H9 (cell line): ENCODE measurements around the gene RASGRF1. TPM values are rescaled to one million over a fixed set of nuclear protein-coding genes. Genes with fewer than 3 reads are reported as not detected.

ENCODE experiments used
- DNase-seq: peaks from one replicate; pipeline ENCODE4 v3.0.0-alpha.2; 2017
- H2AFZ ChIP-seq: one replicate; pipeline ENCODE4 v1.6.1; 2013; ENCODE audit warnings: mild to moderate bottlenecking, low read length, control low read depth, moderate library complexity
- H2AK5ac ChIP-seq: 2 replicates; pipeline ENCODE4 v1.6.1; 2013; ENCODE audit warnings: low read length, control low read depth, mixed read lengths; ENCODE audit not compliant: insufficient read length
- H2BK120ac ChIP-seq: one replicate; pipeline ENCODE4 v1.6.1; 2013; ENCODE audit warnings: low read depth, mild to moderate bottlenecking, low read length, control low read depth, inconsistent platforms; ENCODE audit not compliant: poor library complexity, severe bottlenecking
- H2BK12ac ChIP-seq: 2 replicates; pipeline ENCODE4 v1.6.1; 2013; ENCODE audit warnings: low read length, control low read depth, mixed read lengths, low read depth; ENCODE audit not compliant: insufficient read length
- H2BK15ac ChIP-seq: 2 replicates; pipeline ENCODE4 v1.6.1; 2013; ENCODE audit warnings: low read depth, low read length, control low read depth
- H2BK20ac ChIP-seq: one replicate; pipeline ENCODE4 v1.6.1; 2013; ENCODE audit warnings: low read depth, mild to moderate bottlenecking, low read length, control low read depth, inconsistent platforms; ENCODE audit not compliant: poor library complexity, severe bottlenecking
- H2BK5ac ChIP-seq: 2 replicates; pipeline ENCODE4 v1.6.1; 2013; ENCODE audit warnings: low read length, control low read depth, mixed read lengths; ENCODE audit not compliant: insufficient read length
- H3K14ac ChIP-seq: 2 replicates; pipeline ENCODE4 v1.6.1; 2013; ENCODE audit warnings: low read length, control low read depth; ENCODE audit not compliant: insufficient read depth
- H3K18ac ChIP-seq: 2 replicates; pipeline ENCODE4 v1.6.1; 2013; ENCODE audit warnings: low read depth, mild to moderate bottlenecking, mixed read lengths, low read length, control low read depth; ENCODE audit not compliant: insufficient read length
- H3K23ac ChIP-seq: 2 replicates; pipeline ENCODE4 v1.6.1; 2013; ENCODE audit warnings: low read length, control low read depth, mixed read lengths, low read depth; ENCODE audit not compliant: insufficient read length
- H3K23me2 ChIP-seq: 2 replicates; pipeline ENCODE4 v1.6.1; 2013; ENCODE audit warnings: low read depth, mild to moderate bottlenecking, mixed read lengths, low read length, control low read depth; ENCODE audit not compliant: insufficient read length, poor library complexity, severe bottlenecking
- H3K27ac ChIP-seq: 2 replicates; pipeline ENCODE4 v1.5.1; 2013; ENCODE audit warnings: low read length, control low read depth, mixed read lengths, low read depth; ENCODE audit not compliant: insufficient read length
- H3K27me3 ChIP-seq: 2 replicates; pipeline ENCODE4 v1.6.1; 2013; ENCODE audit warnings: low read length, control low read depth, inconsistent platforms; ENCODE audit not compliant: insufficient read depth
- H3K4ac ChIP-seq: 2 replicates; pipeline ENCODE4 v1.6.1; 2013; ENCODE audit warnings: low read depth, mild to moderate bottlenecking, control low read depth, inconsistent platforms, low read length, moderate library complexity
- H3K4me1 ChIP-seq: 2 replicates; pipeline ENCODE4 v1.6.1; 2013; ENCODE audit warnings: low read length, control low read depth, inconsistent platforms; ENCODE audit not compliant: insufficient read depth
- H3K4me2 ChIP-seq: 2 replicates; pipeline ENCODE4 v1.6.1; 2013; ENCODE audit warnings: low read length, control low read depth, mixed read lengths; ENCODE audit not compliant: insufficient read length, insufficient read depth
- H3K56ac ChIP-seq: 2 replicates; pipeline ENCODE4 v1.6.1; 2013; ENCODE audit warnings: low read depth, mild to moderate bottlenecking, mixed read lengths, low read length, control low read depth; ENCODE audit not compliant: insufficient read length
- H3K79me1 ChIP-seq: 2 replicates; pipeline ENCODE4 v1.6.1; 2013; ENCODE audit warnings: low read depth, mild to moderate bottlenecking, moderate library complexity, low read length, control low read depth, inconsistent platforms; ENCODE audit not compliant: insufficient read depth, poor library complexity, severe bottlenecking
- H3K79me2 ChIP-seq: 2 replicates; pipeline ENCODE4 v1.6.1; 2013; ENCODE audit warnings: low read length, control low read depth, inconsistent platforms; ENCODE audit not compliant: insufficient read depth
- H3K9ac ChIP-seq: 2 replicates; pipeline ENCODE4 v1.6.1; 2013; ENCODE audit warnings: low read length, control low read depth, mixed read lengths; ENCODE audit not compliant: insufficient read length; ENCODE audit errors: extremely low read depth
- H3K9me3 ChIP-seq: one replicate; pipeline ENCODE4 v1.6.1; 2013; ENCODE audit warnings: low read depth, low read length, inconsistent platforms; ENCODE audit not compliant: control insufficient read depth
- H3T11ph ChIP-seq: one replicate; pipeline ENCODE4 v1.6.1; 2013; ENCODE audit warnings: mild to moderate bottlenecking, low read length, control low read depth, inconsistent platforms
- H4K20me1 ChIP-seq: one replicate; pipeline ENCODE4 v1.6.1; 2013; ENCODE audit not compliant: control insufficient read depth, insufficient read length, insufficient read depth
- H4K5ac ChIP-seq: 2 replicates; pipeline ENCODE4 v1.6.1; 2013; ENCODE audit warnings: low read depth, mild to moderate bottlenecking, mixed read lengths, low read length, control low read depth; ENCODE audit not compliant: insufficient read length
- H4K8ac ChIP-seq: replicated peaks from 2 replicates; pipeline ENCODE4 v1.6.1; 2013; ENCODE audit warnings: low read length, control low read depth, mixed read lengths, low read depth; ENCODE audit not compliant: insufficient read length
- H4K91ac ChIP-seq: 2 replicates; pipeline ENCODE4 v1.6.1; 2013; ENCODE audit warnings: low read depth, mild to moderate bottlenecking, moderate library complexity, mixed read lengths, low read length, control low read depth; ENCODE audit not compliant: insufficient read length
- H3K27ac Mint-ChIP-seq, 3 experiments: 2 replicates in 2 of 3; 3 replicates in 1 of 3; pipeline ENCODE4 v1.8.0; 2020 to 2021; ENCODE audit warnings: mixed read lengths in 3 of 3, mild to moderate bottlenecking in 1 of 3, moderate library complexity in 1 of 3
- H3K27me3 Mint-ChIP-seq: 2 replicates; pipeline ENCODE4 v1.8.0; 2021; ENCODE audit warnings: low read depth, mild to moderate bottlenecking, moderate library complexity, mixed read lengths
- H3K36me3 Mint-ChIP-seq, 3 experiments: 2 replicates in 2 of 3; 3 replicates in 1 of 3; pipeline ENCODE4 v1.8.0; 2020 to 2021; ENCODE audit warnings: low read depth in 3 of 3, mixed read lengths in 3 of 3; ENCODE audit not compliant: insufficient read depth in 1 of 3
- H3K4me1 Mint-ChIP-seq, 2 experiments: 2 replicates each; pipeline ENCODE4 v1.8.0; 2020; ENCODE audit warnings: mixed read lengths in 2 of 2
- H3K4me3 Mint-ChIP-seq, 2 experiments: 2 replicates in 1 of 2; 3 replicates in 1 of 2; pipeline ENCODE4 v1.8.0; 2020 to 2021; ENCODE audit warnings: mild to moderate bottlenecking in 2 of 2, mixed read lengths in 2 of 2, moderate library complexity in 1 of 2
- H3K9me3 Mint-ChIP-seq, 2 experiments: 2 replicates in 1 of 2; 3 replicates in 1 of 2; pipeline ENCODE4 v1.8.0; 2020; ENCODE audit warnings: mild to moderate bottlenecking in 2 of 2, mixed read lengths in 2 of 2, moderate library complexity in 1 of 2
- WGBS: extraction: QIAGEN DNeasy Blood & Tissue Kit; methylation state at CpG from one replicate; pipeline ENCODE4 v1.1.7; 2013; ENCODE audit warnings: missing lambda C conversion rate, low lambda C conversion rate, mixed read lengths; ENCODE audit not compliant: insufficient read length; ENCODE audit errors: extremely low coverage; 5-methylcytosine and 5-hydroxymethylcytosine counted together
- total RNA-seq: library from RNA; stranded (reverse); gene quantifications from 2 replicates; pipeline ENCODE4 v1.2.1, GENCODE V29; 2021
- TF ChIP-seq, protein P1 (sequence below): fragments of 200-600 bp; sonication (generic); conservative IDR thresholded peaks from 3 replicates; pipeline ENCODE4 v1.8.0; 2021; ENCODE audit warnings: antibody characterized with exemption, mild to moderate bottlenecking

Gene RASGRF1
- total RNA-seq, 1 experiment from 2014 or later, result 0.48 TPM

GRCh38 chr15:79065361-79065705 lies 25.2 kb downstream of the RASGRF1 start:
- Mint-ChIP-seq H3K27ac (no peak overlapping the region), H3K4me3 (no peak overlapping the region), H3K9me3 (no peaks in the 10 kb centered on the region), H3K36me3 (no peaks in the 10 kb centered on the region), H3K4me1 (peaks cover 13 to 27% of the 10 kb centered on the region in 2 experiments), H3K27me3 (peaks cover 75% of the 10 kb centered on the region)
- no peak overlapping the region for H3K14ac ChIP-seq
- no peak overlapping the region for H3K27ac ChIP-seq
- H4K5ac ChIP-seq, result no peak overlapping the region
- H4K91ac ChIP-seq, result no peak overlapping the region
- H3K56ac ChIP-seq, result no peak overlapping the region
- no peaks in the 10 kb centered on the region for H3K79me1 ChIP-seq
- H3K79me2 ChIP-seq, result no peaks in the 10 kb centered on the region
- H3K23ac ChIP-seq, result no peak overlapping the region
- no peak overlapping the region for H4K8ac ChIP-seq
- H3K9me3 ChIP-seq, result no peaks in the 10 kb centered on the region
- H3K4me1 ChIP-seq, result peaks cover 5% of the 10 kb centered on the region
- no peak for DNase-seq
- H2BK12ac ChIP-seq, result no peak overlapping the region
- H3T11ph ChIP-seq, result no peak overlapping the region
- no peak overlapping the region for H3K9ac ChIP-seq
- no peak overlapping the region for H3K18ac ChIP-seq
- no peaks in the 10 kb centered on the region; the same call in 1 of the 2 replicates for H3K27me3 ChIP-seq
- no peaks in the 10 kb centered on the region for H3K23me2 ChIP-seq
- no peak overlapping the region for H3K4ac ChIP-seq
- TF ChIP-seq, protein P1, sequence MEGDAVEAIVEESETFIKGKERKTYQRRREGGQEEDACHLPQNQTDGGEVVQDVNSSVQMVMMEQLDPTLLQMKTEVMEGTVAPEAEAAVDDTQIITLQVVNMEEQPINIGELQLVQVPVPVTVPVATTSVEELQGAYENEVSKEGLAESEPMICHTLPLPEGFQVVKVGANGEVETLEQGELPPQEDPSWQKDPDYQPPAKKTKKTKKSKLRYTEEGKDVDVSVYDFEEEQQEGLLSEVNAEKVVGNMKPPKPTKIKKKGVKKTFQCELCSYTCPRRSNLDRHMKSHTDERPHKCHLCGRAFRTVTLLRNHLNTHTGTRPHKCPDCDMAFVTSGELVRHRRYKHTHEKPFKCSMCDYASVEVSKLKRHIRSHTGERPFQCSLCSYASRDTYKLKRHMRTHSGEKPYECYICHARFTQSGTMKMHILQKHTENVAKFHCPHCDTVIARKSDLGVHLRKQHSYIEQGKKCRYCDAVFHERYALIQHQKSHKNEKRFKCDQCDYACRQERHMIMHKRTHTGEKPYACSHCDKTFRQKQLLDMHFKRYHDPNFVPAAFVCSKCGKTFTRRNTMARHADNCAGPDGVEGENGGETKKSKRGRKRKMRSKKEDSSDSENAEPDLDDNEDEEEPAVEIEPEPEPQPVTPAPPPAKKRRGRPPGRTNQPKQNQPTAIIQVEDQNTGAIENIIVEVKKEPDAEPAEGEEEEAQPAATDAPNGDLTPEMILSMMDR, result no peak
- H2BK120ac ChIP-seq, result no peak overlapping the region
- H4K20me1 ChIP-seq, result no peaks in the 10 kb centered on the region
- H2BK5ac ChIP-seq, result no peak overlapping the region
- H2BK15ac ChIP-seq, result no peak overlapping the region
- no peak overlapping the region for H3K4me2 ChIP-seq
- H2BK20ac ChIP-seq, result no peak overlapping the region
- no peak overlapping the region for H2AK5ac ChIP-seq
- H2AFZ ChIP-seq, result no peak overlapping the region
- no CpG with 5 or more reads among the region's 5 CpGs for WGBS
